Type B pancreatic cell (in vitro differentiated cells): Measurements from ENCODE around the gene PIM3. TPM values are rescaled to one million over a fixed set of nuclear protein-coding genes. Genes with fewer than 3 reads are reported as not detected.

ENCODE experiments used
- DNase-seq: peaks from one replicate; pipeline ENCODE4 v3.0.0; 2021; ENCODE audit warnings: mixed read lengths; ENCODE audit not compliant: unreplicated experiment; ENCODE audit errors: extremely low spot score
- H3K27ac Mint-ChIP-seq: 2 replicates; pipeline ENCODE4 v1.8.0; 2021; ENCODE audit warnings: mild to moderate bottlenecking, mixed read lengths
- H3K27me3 Mint-ChIP-seq: 2 replicates; pipeline ENCODE4 v1.8.0; 2021; ENCODE audit warnings: mixed read lengths
- H3K36me3 Mint-ChIP-seq: 2 replicates; pipeline ENCODE4 v1.8.0; 2021; ENCODE audit warnings: mixed read lengths
- H3K4me1 Mint-ChIP-seq: one replicate; pipeline ENCODE4 v1.8.0; 2021; ENCODE audit warnings: mixed read lengths; ENCODE audit not compliant: unreplicated experiment
- H3K4me3 Mint-ChIP-seq: 2 replicates; pipeline ENCODE4 v1.8.0; 2021; ENCODE audit warnings: mild to moderate bottlenecking, mixed read lengths
- H3K9me3 Mint-ChIP-seq: 2 replicates; pipeline ENCODE4 v1.8.0; 2021; ENCODE audit warnings: mixed read lengths
- CTCF ChIP-seq: fragments of 200-600 bp; sonication (generic); conservative IDR thresholded peaks from 2 replicates; pipeline ENCODE4 v1.5.0; 2021; ENCODE audit warnings: antibody characterized with exemption, mild to moderate bottlenecking
- total RNA-seq: library from RNA; stranded (reverse); gene quantifications from 2 replicates; pipeline ENCODE4 v1.2.1, GENCODE V29; 2021; ENCODE audit warnings: low replicate concordance

Gene PIM3
- total RNA-seq, 1 donor from 2014 or later = 36.7 TPM

GRCh38 chr22:49968831-49969661, 8.5 kb downstream of the PIM3 start:
- H3K4me1 Mint-ChIP-seq = peaks cover 8% of the 10 kb centered on the region
- no peak overlapping the region for H3K27ac Mint-ChIP-seq
- no peaks in the 10 kb centered on the region for H3K9me3 Mint-ChIP-seq

GRCh38 chr22:49969751-49970527, 9.4 kb downstream of the PIM3 start:
- TF ChIP-seq CTCF = no peak
- H3K4me3 Mint-ChIP-seq = peak overlapping the region; percentile 84
- H3K9me3 Mint-ChIP-seq = no peaks in the 10 kb centered on the region
- peaks cover 8% of the 10 kb centered on the region for H3K4me1 Mint-ChIP-seq
- H3K36me3 Mint-ChIP-seq = no peaks in the 10 kb centered on the region
- H3K27ac Mint-ChIP-seq = peak overlapping the region; percentile 98
- no peak for DNase-seq
- peaks cover 7% of the 10 kb centered on the region for H3K27me3 Mint-ChIP-seq

More at GRCh38 chr22:49968831-49969661, 8.5 kb downstream of the PIM3 start:
- DNase-seq = no peak
- no peak for TF ChIP-seq CTCF
- Mint-ChIP-seq H3K27me3 (peaks cover 7% of the 10 kb centered on the region), H3K36me3 (no peaks in the 10 kb centered on the region), H3K4me3 (no peak overlapping the region)

- Mint-ChIP-seq H3K4me3 (peak overlapping the region; percentile 84), H3K36me3 (no peaks in the 10 kb centered on the region), H3K27ac (peak overlapping the region; percentile 98), H3K27me3 (peaks cover 10% of the 10 kb centered on the region), H3K9me3 (no peaks in the 10 kb centered on the region), H3K4me1 (peaks cover 8% of the 10 kb centered on the region)
- TF ChIP-seq CTCF = no peak
- no peak for DNase-seq
Observed at GRCh38 chr22:49970528-49971231, 10.1 kb downstream of the PIM3 start.

GRCh38 chr22:49971232-49972162, 10.9 kb downstream of the PIM3 start:
- Mint-ChIP-seq H3K9me3 (no peaks in the 10 kb centered on the region), H3K36me3 (no peaks in the 10 kb centered on the region), H3K27me3 (peaks cover 10% of the 10 kb centered on the region), H3K27ac (peak overlapping the region; percentile 98), H3K4me3 (peak overlapping the region; percentile 84), H3K4me1 (peaks cover 11% of the 10 kb centered on the region)
- TF ChIP-seq CTCF = no peak
- no peak for DNase-seq
